ENCODE results near the gene CNN2. TPM values are rescaled to one million over a fixed set of nuclear protein-coding genes. Genes with fewer than 3 reads are reported as not detected.

The CNN2 gene
- total and polyA plus RNA-seq, 9 of the 15 experiments (the other 6 are each of a cell fraction or from before 2014, with no cell fraction given) = 12.1 to 174 (median 52.7) TPM

GRCh38 chr19:1062387-1063029, 36.1 kb downstream of the CNN2 start (continued):
- TF ChIP-seq HDGF (IDR thresholded peaks at IDR 0.05) = 0 out of 2 replicates have a peak, but pooled peaks have one; percentile 56
- peak; percentile 38; the same call in 1 of the 2 replicates for TF ChIP-seq SUPT5H (IDR thresholded peaks at IDR 0.05)
- no peak for TF ChIP-seq NR3C1 (CRISPR knock-in tag; IDR thresholded peaks at IDR 0.05)
- peak; percentile 64; the same call in 1 of the 2 replicates for TF ChIP-seq OTX1 (CRISPR knock-in tag; IDR thresholded peaks at IDR 0.05)

DNA sequence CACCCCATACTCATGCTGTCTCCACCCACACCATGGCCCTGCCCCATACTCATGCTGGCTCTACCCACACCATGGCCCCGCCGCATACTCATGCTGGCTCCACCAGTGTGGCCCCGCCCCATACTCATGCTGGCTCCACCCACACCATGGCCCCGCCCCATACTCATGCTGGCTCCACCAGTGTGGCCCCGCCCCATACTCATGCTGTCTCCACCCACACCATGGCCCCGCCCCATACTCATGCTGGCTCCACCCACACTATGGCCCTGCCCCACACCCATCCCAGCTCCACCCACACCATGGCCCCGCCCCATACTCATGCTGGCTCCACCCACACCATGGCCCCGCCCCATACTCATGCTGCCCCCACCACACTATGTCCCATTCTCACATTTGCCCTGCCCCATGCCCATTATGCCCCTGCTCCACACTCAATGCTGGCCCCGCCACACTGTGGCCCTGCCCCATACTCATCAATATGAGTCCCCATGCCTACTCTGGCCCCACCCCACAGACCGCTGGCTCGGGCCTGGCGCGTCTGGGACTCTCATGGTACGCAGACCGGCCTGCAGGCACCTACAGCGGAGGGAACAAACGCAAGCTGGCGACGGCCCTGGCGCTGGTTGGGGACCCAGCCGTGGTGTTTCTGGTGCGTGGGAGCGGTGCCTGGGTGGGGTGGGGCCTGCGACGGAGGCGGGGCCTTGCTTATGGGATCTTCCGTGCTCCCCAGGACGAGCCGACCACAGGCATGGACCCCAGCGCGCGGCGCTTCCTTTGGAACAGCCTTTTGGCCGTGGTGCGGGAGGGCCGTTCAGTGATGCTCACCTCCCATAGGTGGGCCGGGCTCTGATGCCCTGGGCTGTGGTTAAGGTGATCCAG, 36.9 kb downstream of the CNN2 start:
- peak overlapping the region; percentile 32; the same call in 1 of the 3 replicates for H3K27ac ChIP-seq (ENCODE audit: extremely low read depth, low read depth, low read length)
- in situ Hi-C loops (cut with MboI) (no loop called here), intact Hi-C loops (cut with micrococcal nuclease) (no loop called here)
- 61% methylated on average over 34 of the region's 37 CpGs for WGBS (ENCODE audit: insufficient coverage, low coverage, missing lambda C conversion rate)
- no peaks in the 10 kb centered on the region for H3K79me2 ChIP-seq (ENCODE audit: control insufficient read depth, insufficient read depth, low read length)
- POLR2A ChIA-PET = interaction anchor here (1.1 kb wide), 1 partner anchor 9 kb away, joined by 4 read pairs; no protein-coding TSS in a partner anchor
- H3K9me3 ChIP-seq (replicated peaks; ENCODE audit: control insufficient read depth, insufficient read depth, low read depth, low read length) = no peaks in the 10 kb centered on the region
- no peak overlapping the region for H3K4me2 ChIP-seq (ENCODE audit: insufficient read depth, low read length)
- no peaks in the 10 kb centered on the region for H3K27me3 ChIP-seq (ENCODE audit: control insufficient read depth in 2 of 2, insufficient read depth in 2 of 2, low read length in 2 of 2)
- H3K36me3 ChIP-seq (ENCODE audit: control insufficient read depth, insufficient read depth, low read length) = peaks cover 32% of the 10 kb centered on the region
- H2AFZ ChIP-seq (ENCODE audit: low read depth, low read length) = no peak overlapping the region
- H3K4me3 ChIP-seq = no peak overlapping the region
- DNase-seq (ENCODE audit: extremely low read depth in 1 of 4, low spot score in 3 of 4) (peak; percentile 77 to 87 (median 82)), ATAC-seq (peak; percentile 57), FAIRE-seq (peak; percentile 97)
- no TSS peak for BruUV-seq (replicated peaks)
- no peak overlapping the region; a peak in 1 of 4 replicates for H3K9ac ChIP-seq (ENCODE audit: insufficient read depth in 1 of 2, low read depth in 2 of 2, low read length in 2 of 2)
- H3K9me1 ChIP-seq (ENCODE audit: control insufficient read depth, insufficient read depth, low read length) = no peaks in the 10 kb centered on the region
- H4K20me1 ChIP-seq (replicated peaks; ENCODE audit: control insufficient read depth, insufficient read depth, low read length) = no peaks in the 10 kb centered on the region
- CTCF ChIA-PET (ENCODE audit: low intra/inter-chr PET ratio) = no interaction called here
- peaks cover 9 to 68% of the 10 kb centered on the region in 2 experiments for H3K4me1 ChIP-seq (replicated peaks in 1 of 2; ENCODE audit: control insufficient read depth in 2 of 2, insufficient read depth in 2 of 2, low read length in 2 of 2)
- TF ChIP-seq ZNF239 (CRISPR knock-in tag; IDR thresholded peaks at IDR 0.05) = no peak
- no peak for TF ChIP-seq ATF1 (CRISPR knock-in tag; IDR thresholded peaks at IDR 0.05)
- TF ChIP-seq ATF1 (tag; IDR thresholded peaks at IDR 0.05) = no peak
- TF ChIP-seq POLR2B (IDR thresholded peaks at IDR 0.05; ENCODE audit: low read depth, partially characterized antibody) = peak; percentile 40
- peak; percentile 78 for TF ChIP-seq SP1 (CRISPR knock-in tag; IDR thresholded peaks at IDR 0.05)
- peak in 1 of 3 experiments; percentile 24 for TF ChIP-seq YY1 (IDR thresholded peaks at IDR 0.05; ENCODE audit: borderline replicate concordance in 1 of 3, control insufficient read depth in 1 of 3, extremely low read depth in 1 of 3, insufficient read depth in 3 of 3, insufficient read length in 1 of 3, insufficient replicate concordance in 2 of 3, low read depth in 1 of 3, low read length in 2 of 3)
- peak; percentile 36; the same call in 1 of the 2 replicates for TF ChIP-seq ZNF263 (CRISPR knock-in tag; IDR thresholded peaks at IDR 0.05; ENCODE audit: borderline replicate concordance)
- TF ChIP-seq HDAC1 (IDR thresholded peaks at IDR 0.05) = no peak
- TF ChIP-seq, protein P1, sequence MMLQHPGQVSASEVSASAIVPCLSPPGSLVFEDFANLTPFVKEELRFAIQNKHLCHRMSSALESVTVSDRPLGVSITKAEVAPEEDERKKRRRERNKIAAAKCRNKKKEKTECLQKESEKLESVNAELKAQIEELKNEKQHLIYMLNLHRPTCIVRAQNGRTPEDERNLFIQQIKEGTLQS (IDR thresholded peaks at IDR 0.05) = no peak
- TF ChIP-seq, protein P1 (CRISPR knock-in tag; conservative IDR thresholded peaks at IDR 0.05) = no peak
- no peak for TF ChIP-seq NR1H2 (CRISPR knock-in tag; IDR thresholded peaks at IDR 0.05)
- TF ChIP-seq POLR2AphosphoS2 (IDR thresholded peaks at IDR 0.05; ENCODE audit: low read length) = peak; percentile 93
- TF ChIP-seq MAX (CRISPR knock-in tag; IDR thresholded peaks at IDR 0.05) = 0 out of 2 replicates have a peak, but pooled peaks have one; percentile 4
- TF ChIP-seq RBFOX2 (IDR thresholded peaks at IDR 0.05; ENCODE audit: low read depth, low read length) = peak; percentile 50
- peak; percentile 48 for TF ChIP-seq RBM22 (IDR thresholded peaks at IDR 0.05; ENCODE audit: low read depth, low read length, poor library complexity, severe bottlenecking)
- peak; percentile 56; the same call in 1 of the 2 replicates for TF ChIP-seq MBD2 (IDR thresholded peaks at IDR 0.05; ENCODE audit: borderline replicate concordance, low read depth)
